OCI-LY1 (cell line): Measurements from ENCODE around the gene WRNIP1.

Experiments used
- H2AFZ ChIP-seq: fragments of 200-600 bp; sonication (generic), shearing (Covaris generic); 2 replicates; pipeline ENCODE4 v1.6.0; 2014; ENCODE audit warnings: antibody characterized with exemption, mild to moderate bottlenecking, low read length
- H3F3A ChIP-seq: fragments of 200-600 bp; sonication (generic), shearing (Covaris generic); 2 replicates; pipeline ENCODE4 v1.6.0; 2014; ENCODE audit warnings: mild to moderate bottlenecking, antibody characterized with exemption, low read length, moderate library complexity; ENCODE audit not compliant: insufficient read depth
- H3K27ac ChIP-seq: fragments of 200-600 bp; sonication (generic); 2 replicates; pipeline ENCODE4 v1.5.1; 2014; ENCODE audit warnings: low read length, mixed run types, mild to moderate bottlenecking, low read depth; ENCODE audit not compliant: poor library complexity, severe bottlenecking
- H3K27me3 ChIP-seq: fragments of 200-600 bp; sonication (generic); 2 replicates; pipeline ENCODE4 v1.6.0; 2014; ENCODE audit warnings: antibody characterized with exemption, mild to moderate bottlenecking, low read length, moderate library complexity; ENCODE audit not compliant: insufficient read depth
- H3K36me3 ChIP-seq: fragments of 200-600 bp; sonication (generic); 2 replicates; pipeline ENCODE4 v1.6.1; 2014; ENCODE audit warnings: mild to moderate bottlenecking, antibody characterized with exemption, low read length, moderate library complexity, mixed read lengths; ENCODE audit not compliant: insufficient read depth
- H3K4me1 ChIP-seq: fragments of 200-600 bp; sonication (generic); 2 replicates; pipeline ENCODE4 v1.5.1; 2014; ENCODE audit warnings: mild to moderate bottlenecking, low read length, moderate library complexity; ENCODE audit not compliant: insufficient read depth, severe bottlenecking
- H3K4me2 ChIP-seq: fragments of 200-600 bp; sonication (generic), shearing (Covaris generic); 2 replicates; pipeline ENCODE4 v1.6.1; 2014; ENCODE audit warnings: low read length
- H3K4me3 ChIP-seq: fragments of 200-600 bp; sonication (generic); 2 replicates; pipeline ENCODE4 v1.5.1; 2014; ENCODE audit warnings: low read length, low read depth, mild to moderate bottlenecking, mixed read lengths; ENCODE audit not compliant: poor library complexity, severe bottlenecking
- H3K79me2 ChIP-seq: fragments of 200-600 bp; shearing (Covaris generic); 2 replicates; pipeline ENCODE4 v1.6.1; 2016; ENCODE audit warnings: mixed run types, low read length, mixed read lengths; ENCODE audit not compliant: insufficient read depth
- H3K9ac ChIP-seq: fragments of 200-600 bp; sonication (generic), shearing (Covaris generic); 2 replicates; pipeline ENCODE4 v1.6.1; 2014; ENCODE audit warnings: mild to moderate bottlenecking, low read length, mixed read lengths
- H3K9me2 ChIP-seq: fragments of 200-600 bp; sonication (generic), shearing (Covaris generic); 2 replicates; pipeline ENCODE4 v1.6.1; 2014; ENCODE audit warnings: low read depth, mild to moderate bottlenecking, low read length, mixed read lengths
- H3K9me3 ChIP-seq: fragments of 200-600 bp; shearing (Covaris generic); 2 replicates; pipeline ENCODE4 v1.6.1; 2014; ENCODE audit warnings: low read length, mixed read lengths
- H4K20me1 ChIP-seq: fragments of 200-600 bp; sonication (generic), shearing (Covaris generic); 2 replicates; pipeline ENCODE4 v1.6.0; 2016; ENCODE audit warnings: mild to moderate bottlenecking, low read length; ENCODE audit not compliant: insufficient read depth
- CTCF ChIP-seq: fragments of 200-600 bp; sonication (generic), shearing (Covaris generic); IDR thresholded peaks from 2 replicates; pipeline ENCODE4 v1.5.1; 2017; ENCODE audit warnings: mild to moderate bottlenecking, antibody characterized with exemption, low read length, moderate library complexity, mixed read lengths
- EZH2 ChIP-seq: fragments of 200-600 bp; sonication (generic), shearing (Covaris generic); IDR thresholded peaks from 2 replicates; pipeline ENCODE4 v1.8.0; 2017; ENCODE audit warnings: borderline replicate concordance, mixed run types, mild to moderate bottlenecking, antibody characterized with exemption, low read length, moderate library complexity, mixed read lengths

The WRNIP1 gene

GRCh38 chr6:2786269-2786668 is 21.1 kb downstream of the WRNIP1 start:
- Histone ChIP-seq H3K36me3 (peaks cover 46% of the 10 kb centered on the region; the same call in 1 of the 2 replicates), H3K79me2 (no peaks in the 10 kb centered on the region), H4K20me1 (no peaks in the 10 kb centered on the region)

GRCh38 chr6:2790588-2791449 is 25.6 kb downstream of the WRNIP1 start:
- H3K9me2 ChIP-seq: no peaks in the 10 kb centered on the region
- H3K4me3 ChIP-seq: no peak overlapping the region
- no peak overlapping the region for H3K27ac ChIP-seq
- H3K9me3 ChIP-seq: no peaks in the 10 kb centered on the region
- no peaks in the 10 kb centered on the region for H3K27me3 ChIP-seq
- H3K9ac ChIP-seq: no peak overlapping the region
- no peaks in the 10 kb centered on the region for H4K20me1 ChIP-seq
- no peak overlapping the region for H2AFZ ChIP-seq
- H3F3A ChIP-seq: no peaks in the 10 kb centered on the region
- no peak for TF ChIP-seq EZH2
- peak; percentile 85 for TF ChIP-seq CTCF
- no peaks in the 10 kb centered on the region for H3K79me2 ChIP-seq
- H3K4me2 ChIP-seq: no peak overlapping the region
- peaks cover 10% of the 10 kb centered on the region; the same call in 1 of the 2 replicates for H3K36me3 ChIP-seq
- peaks cover 5% of the 10 kb centered on the region for H3K4me1 ChIP-seq

More at GRCh38 chr6:2786269-2786668, 21.1 kb downstream of the WRNIP1 start:
- TF ChIP-seq EZH2 (no peak), CTCF (no peak)
- H3K9me3 ChIP-seq: no peaks in the 10 kb centered on the region
- no peaks in the 10 kb centered on the region for H3K27me3 ChIP-seq
- H2AFZ ChIP-seq: no peak overlapping the region
- H3F3A ChIP-seq: no peaks in the 10 kb centered on the region
- H3K4me2 ChIP-seq: no peak overlapping the region
- no peak overlapping the region for H3K9ac ChIP-seq
- no peaks in the 10 kb centered on the region for H3K9me2 ChIP-seq
- H3K4me3 ChIP-seq: no peak overlapping the region
- no peak overlapping the region for H3K27ac ChIP-seq
- H3K4me1 ChIP-seq: peaks cover under 1% of the 10 kb centered on the region

GRCh38 chr6:2791450-2791974 is 26.3 kb downstream of the WRNIP1 start:
- Histone ChIP-seq H3K27me3 (no peaks in the 10 kb centered on the region), H3K4me1 (peaks cover 5% of the 10 kb centered on the region), H3K9me2 (no peaks in the 10 kb centered on the region), H3K79me2 (no peaks in the 10 kb centered on the region), H2AFZ (no peak overlapping the region), H3K9me3 (no peaks in the 10 kb centered on the region), H3F3A (no peaks in the 10 kb centered on the region), H3K4me3 (no peak overlapping the region), H3K36me3 (peaks cover 3% of the 10 kb centered on the region; the same call in 1 of the 2 replicates), H3K4me2 (no peak overlapping the region), H3K27ac (no peak overlapping the region), H3K9ac (no peak overlapping the region), H4K20me1 (no peaks in the 10 kb centered on the region)
- TF ChIP-seq EZH2: no peak
- no peak for TF ChIP-seq CTCF
